Thoracic aorta (tissue), 2 donors: ENCODE results near the gene UBASH3B. TPM values are rescaled to one million over a fixed set of nuclear protein-coding genes. Genes with fewer than 3 reads are reported as not detected.

Experiments
- ATAC-seq: fragments of 150-250 bp; one replicate; pipeline ENCODE4 v1.8.0; 2017; ENCODE audit warnings: low read depth; ENCODE audit not compliant: insufficient number of reproducible peaks, low FRiP score
- DNase-seq: peaks from one replicate; pipeline ENCODE4 v3.0.0-alpha.2; 2020; ENCODE audit warnings: low spot score
- H3K27ac ChIP-seq, 2 donors: fragments of 200-600 bp; sonication (generic); 1 replicate in 1 of 2; 2 replicates in 1 of 2; pipeline ENCODE4 v1.5.1; 2016; ENCODE audit warnings: mild to moderate bottlenecking in 2 of 2, moderate library complexity in 2 of 2
- H3K27me3 ChIP-seq: fragments of 200-600 bp; sonication (generic); replicated peaks from 2 replicates; pipeline ENCODE4 v1.6.0; 2016; ENCODE audit warnings: mild to moderate bottlenecking; ENCODE audit not compliant: insufficient read depth
- H3K36me3 ChIP-seq: fragments of 200-600 bp; sonication (generic); one replicate; pipeline ENCODE4 v1.5.1; 2016
- H3K4me1 ChIP-seq, 2 donors: fragments of 200-600 bp; sonication (generic); 1 replicate in 1 of 2; 2 replicates in 1 of 2; pipeline versions ENCODE4 v1.5.1 to v1.6.0; 2016; ENCODE audit warnings: low read depth in 2 of 2, mild to moderate bottlenecking in 1 of 2; ENCODE audit not compliant: control insufficient read depth in 1 of 2
- H3K4me3 ChIP-seq: fragments of 200-600 bp; sonication (generic); 2 replicates; pipeline ENCODE4 v1.5.1; 2016; ENCODE audit warnings: mild to moderate bottlenecking
- H3K9me3 ChIP-seq: fragments of 200-600 bp; sonication (generic); 2 replicates; pipeline ENCODE4 v1.5.1; 2016
- total RNA-seq, 2 donors: library from RNA; depleted of rRNA; stranded (reverse); fragments of >200 nt; gene quantifications; one replicate each; pipeline versions ENCODE4 v1.1.0 to v1.2.3, GENCODE V29; 2016
- TF ChIP-seq, protein P1 (sequence below): fragments of 200-600 bp; sonication (generic); IDR thresholded peaks from one replicate; pipeline ENCODE4 v1.5.1; 2019; ENCODE audit warnings: antibody characterized with exemption

UBASH3B gene
- total RNA-seq, 2 donors from 2014 or later, result 6.1 to 12.3 TPM

DNA sequence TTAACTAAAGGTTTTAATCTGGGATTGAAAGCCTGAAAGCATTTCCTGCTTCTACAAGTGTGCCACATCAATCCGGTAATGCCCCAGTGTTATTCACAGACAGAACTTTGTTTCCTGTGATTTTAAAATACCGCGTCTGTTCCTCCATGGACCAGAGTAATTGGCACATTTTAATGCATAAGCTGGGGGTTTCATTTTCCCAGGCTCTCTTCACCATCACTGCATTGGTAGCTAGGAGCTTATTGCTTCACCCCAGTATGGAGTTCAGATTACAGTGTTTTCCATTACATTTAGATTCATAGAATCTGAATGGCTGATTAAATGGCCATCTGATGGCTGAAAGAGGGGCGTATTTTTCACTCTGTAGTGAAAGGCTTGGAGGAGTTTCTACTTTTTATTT lies 157.1 kb downstream of the UBASH3B start:
- H3K4me3 ChIP-seq, result no peak overlapping the region
- no peak overlapping the region for H3K27ac ChIP-seq
- no peak for DNase-seq
- no peaks in the 10 kb centered on the region for H3K36me3 ChIP-seq
- TF ChIP-seq, protein P1, sequence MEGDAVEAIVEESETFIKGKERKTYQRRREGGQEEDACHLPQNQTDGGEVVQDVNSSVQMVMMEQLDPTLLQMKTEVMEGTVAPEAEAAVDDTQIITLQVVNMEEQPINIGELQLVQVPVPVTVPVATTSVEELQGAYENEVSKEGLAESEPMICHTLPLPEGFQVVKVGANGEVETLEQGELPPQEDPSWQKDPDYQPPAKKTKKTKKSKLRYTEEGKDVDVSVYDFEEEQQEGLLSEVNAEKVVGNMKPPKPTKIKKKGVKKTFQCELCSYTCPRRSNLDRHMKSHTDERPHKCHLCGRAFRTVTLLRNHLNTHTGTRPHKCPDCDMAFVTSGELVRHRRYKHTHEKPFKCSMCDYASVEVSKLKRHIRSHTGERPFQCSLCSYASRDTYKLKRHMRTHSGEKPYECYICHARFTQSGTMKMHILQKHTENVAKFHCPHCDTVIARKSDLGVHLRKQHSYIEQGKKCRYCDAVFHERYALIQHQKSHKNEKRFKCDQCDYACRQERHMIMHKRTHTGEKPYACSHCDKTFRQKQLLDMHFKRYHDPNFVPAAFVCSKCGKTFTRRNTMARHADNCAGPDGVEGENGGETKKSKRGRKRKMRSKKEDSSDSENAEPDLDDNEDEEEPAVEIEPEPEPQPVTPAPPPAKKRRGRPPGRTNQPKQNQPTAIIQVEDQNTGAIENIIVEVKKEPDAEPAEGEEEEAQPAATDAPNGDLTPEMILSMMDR, result no peak
- ATAC-seq, result no peak
- no peaks in the 10 kb centered on the region for H3K9me3 ChIP-seq
- H3K27me3 ChIP-seq, result no peaks in the 10 kb centered on the region
- H3K4me1 ChIP-seq, result no peaks in the 10 kb centered on the region

DNA sequence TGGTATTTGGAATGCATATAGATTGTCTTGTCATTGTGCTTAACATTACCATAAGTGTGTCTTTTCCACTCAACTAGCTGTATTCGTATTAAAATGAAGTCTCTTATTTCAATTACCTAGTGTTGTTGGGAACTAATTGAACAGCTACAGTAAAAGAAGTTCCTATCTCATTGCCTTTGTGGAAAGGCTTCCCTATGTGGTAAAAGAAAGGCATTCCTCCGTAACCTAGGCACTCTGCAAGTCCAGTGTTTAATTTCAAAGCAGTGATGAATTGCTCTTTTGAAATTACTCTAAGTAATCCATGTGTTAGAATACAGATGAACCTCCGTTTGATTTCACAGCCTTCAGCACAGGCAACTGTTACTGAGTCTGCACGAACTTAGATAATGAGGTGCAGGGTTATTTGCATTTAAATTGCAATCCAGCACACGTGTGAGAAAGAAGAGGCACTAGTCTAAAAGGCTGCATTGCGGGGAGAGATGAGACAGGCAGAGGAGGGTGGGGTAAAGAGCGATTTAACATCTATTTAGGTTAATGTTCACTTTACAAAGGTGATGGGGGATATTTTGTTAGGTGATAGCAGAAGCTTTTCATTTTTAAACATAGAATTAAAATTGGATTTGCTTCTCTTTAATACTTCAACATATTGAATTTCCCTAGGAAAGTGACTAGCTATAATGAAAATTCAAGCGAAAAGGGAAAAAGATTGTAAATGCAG lies 157.8 kb downstream of the UBASH3B start:
- no peak overlapping the region for H3K27ac ChIP-seq
- TF ChIP-seq, protein P1, result no peak
- DNase-seq, result no peak
- no peaks in the 10 kb centered on the region for H3K36me3 ChIP-seq
- no peaks in the 10 kb centered on the region for H3K4me1 ChIP-seq
- ATAC-seq, result no peak
- no peaks in the 10 kb centered on the region for H3K9me3 ChIP-seq
- H3K27me3 ChIP-seq, result no peaks in the 10 kb centered on the region
- no peak overlapping the region for H3K4me3 ChIP-seq

DNA sequence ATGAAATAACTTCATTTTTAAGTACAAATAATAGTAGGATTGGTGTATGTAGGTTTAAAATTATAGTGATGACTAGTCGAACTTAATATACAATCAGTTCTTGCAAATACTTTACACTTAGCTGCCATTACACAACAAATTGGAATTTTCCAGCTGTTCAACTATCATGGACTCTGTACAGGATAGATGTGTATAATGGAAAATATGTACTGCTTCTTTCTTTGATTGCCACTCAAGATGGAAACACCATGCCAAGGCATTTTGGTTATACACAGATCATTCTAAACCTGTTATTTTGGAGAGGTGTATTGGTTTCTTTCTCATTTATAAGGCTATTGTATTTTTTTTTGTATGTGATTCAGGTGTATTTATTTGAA lies 158.4 kb downstream of the UBASH3B start:
- Histone ChIP-seq H3K4me1 (no peaks in the 10 kb centered on the region), H3K27me3 (no peaks in the 10 kb centered on the region), H3K4me3 (no peak overlapping the region), H3K36me3 (no peaks in the 10 kb centered on the region), H3K27ac (no peak overlapping the region), H3K9me3 (no peaks in the 10 kb centered on the region)
- ATAC-seq (no peak), DNase-seq (no peak)
- TF ChIP-seq, protein P1, result no peak

DNA sequence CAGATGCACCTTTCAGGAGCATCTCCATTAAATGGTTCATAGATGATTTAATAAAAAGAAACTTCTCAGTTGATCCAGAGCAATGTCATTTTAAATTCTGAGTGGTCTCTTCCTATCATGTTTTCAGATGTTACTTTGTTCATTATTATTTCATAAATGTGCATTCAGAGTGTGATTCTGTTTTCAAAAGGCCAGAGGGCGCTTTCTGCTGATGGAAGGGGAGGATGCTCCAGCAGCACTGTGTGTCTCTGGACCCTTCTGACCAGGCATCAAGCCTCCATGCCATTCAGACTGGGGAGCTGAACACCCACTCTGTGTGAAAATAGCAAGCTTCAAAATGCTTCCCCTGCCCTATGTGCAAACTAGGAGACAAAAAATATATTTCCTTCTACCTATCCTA lies 158.9 kb downstream of the UBASH3B start:
- TF ChIP-seq, protein P1, result no peak
- no peak overlapping the region for H3K4me3 ChIP-seq
- no peaks in the 10 kb centered on the region for H3K36me3 ChIP-seq
- DNase-seq (no peak), ATAC-seq (no peak)
- no peaks in the 10 kb centered on the region for H3K9me3 ChIP-seq
- H3K27me3 ChIP-seq, result no peaks in the 10 kb centered on the region
- H3K27ac ChIP-seq, result no peak overlapping the region
- H3K4me1 ChIP-seq, result no peaks in the 10 kb centered on the region

DNA sequence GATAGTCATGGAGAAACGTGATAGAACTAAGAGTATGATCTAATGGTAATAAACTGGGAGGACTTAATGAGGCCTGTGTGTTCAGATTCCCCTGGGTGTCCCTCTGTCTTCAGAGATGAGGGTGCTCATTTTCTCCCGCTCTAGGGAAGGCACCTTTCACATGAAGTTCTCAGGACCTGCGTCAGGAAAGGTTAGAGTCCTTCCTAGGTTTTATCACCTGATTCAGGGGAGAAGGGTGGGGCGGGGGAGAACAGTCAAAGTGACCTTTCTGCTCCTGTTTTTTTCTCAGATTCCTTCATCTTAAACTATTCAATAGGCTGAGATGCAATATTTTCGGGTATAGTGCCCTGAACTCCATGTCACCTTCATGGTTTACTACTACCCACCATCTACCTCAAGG lies 160.4 kb downstream of the UBASH3B start:
- DNase-seq (no peak), ATAC-seq (no peak)
- H3K4me1 ChIP-seq, result no peaks in the 10 kb centered on the region
- TF ChIP-seq, protein P1, result no peak
- no peak overlapping the region for H3K27ac ChIP-seq
- H3K36me3 ChIP-seq, result no peaks in the 10 kb centered on the region
- no peaks in the 10 kb centered on the region for H3K9me3 ChIP-seq
- H3K4me3 ChIP-seq, result no peak overlapping the region
- H3K27me3 ChIP-seq, result no peaks in the 10 kb centered on the region
